SK-N-SH treated with all-trans-retinoic acid at 6 μM for 48 hours (cell line): ENCODE measurements around the gene SLC29A3.

ENCODE experiments used
- ARNTL ChIP-seq: fragments of 450-650 bp; formaldehyde crosslinking; IDR thresholded peaks from 2 replicates; pipeline ENCODE4 v1.5.0; 2020; ENCODE audit warnings: low read depth, mild to moderate bottlenecking, moderate library complexity, borderline replicate concordance
- BACH2 ChIP-seq: fragments of 250-450 bp; sonication (Bioruptor Pico); IDR thresholded peaks from 2 replicates; pipeline ENCODE4 v1.9.0; 2021; ENCODE audit warnings: mild to moderate bottlenecking, borderline replicate concordance
- CSDC2 ChIP-seq: fragments of 250-450 bp; sonication (Bioruptor Pico); IDR thresholded peaks from 2 replicates; pipeline ENCODE4 v1.5.0; 2020; ENCODE audit warnings: mild to moderate bottlenecking, moderate library complexity
- ESRRG ChIP-seq: fragments of 250-450 bp; sonication (Bioruptor Pico); IDR thresholded peaks from 2 replicates; pipeline ENCODE4 v1.6.1; 2021; ENCODE audit warnings: mild to moderate bottlenecking
- GLIS3 ChIP-seq: fragments of 250-450 bp; sonication (Bioruptor Pico); IDR thresholded peaks from 2 replicates; pipeline ENCODE4 v1.5.0; 2020; ENCODE audit warnings: mild to moderate bottlenecking, moderate library complexity
- PATZ1 ChIP-seq: fragments of 250-450 bp; sonication (Bioruptor Pico); IDR thresholded peaks from 2 replicates; pipeline ENCODE4 v1.8.0; 2020; ENCODE audit warnings: mild to moderate bottlenecking, moderate library complexity, borderline replicate concordance
- PPARA ChIP-seq: fragments of 250-450 bp; sonication (Bioruptor Pico); IDR thresholded peaks from 2 replicates; pipeline ENCODE4 v1.5.0; 2020; ENCODE audit warnings: mild to moderate bottlenecking, borderline replicate concordance
- TCF4 ChIP-seq: fragments of 250-450 bp; sonication (Bioruptor Pico); IDR thresholded peaks from 2 replicates; pipeline ENCODE4 v1.8.0; 2021; ENCODE audit warnings: mild to moderate bottlenecking, moderate library complexity, borderline replicate concordance
- ZFP30 ChIP-seq: fragments of 450-650 bp; formaldehyde crosslinking; IDR thresholded peaks from 2 replicates; pipeline ENCODE4 v1.5.0; 2022; ENCODE audit warnings: mild to moderate bottlenecking, moderate library complexity
- ZNF70 ChIP-seq: fragments of 450-650 bp; formaldehyde crosslinking; IDR thresholded peaks from 2 replicates; pipeline ENCODE4 v1.5.0; 2020; ENCODE audit warnings: mild to moderate bottlenecking, moderate library complexity

GRCh38 chr10:71334221-71334791 lies 15.2 kb downstream of the SLC29A3 start:
- TF ChIP-seq GLIS3 (CRISPR knock-in tag) (no peak), ZFP30 (CRISPR knock-in tag) (no peak), ESRRG (CRISPR knock-in tag) (no peak), ARNTL (CRISPR knock-in tag) (no peak), ZNF70 (CRISPR knock-in tag) (no peak), CSDC2 (CRISPR knock-in tag) (no peak), PATZ1 (CRISPR knock-in tag) (no peak), TCF4 (CRISPR knock-in tag) (no peak), BACH2 (CRISPR knock-in tag) (no peak), PPARA (no peak)
